DND-41 (cell line): Measurements from ENCODE around the gene TMEM263.

Experiments
- EZH2 ChIP-seq: IDR thresholded peaks from 3 replicates; pipeline ENCODE4 v1.6.1; 2012; ENCODE audit warnings: borderline replicate concordance, low read depth, mild to moderate bottlenecking, moderate library complexity, low read length, inconsistent platforms; ENCODE audit not compliant: severe bottlenecking
- TF ChIP-seq, protein P1 (sequence below): IDR thresholded peaks from 2 replicates; pipeline ENCODE4 v1.5.1; 2012; ENCODE audit warnings: borderline replicate concordance, low read length, moderate library complexity, mild to moderate bottlenecking; ENCODE audit not compliant: poor library complexity, severe bottlenecking; ENCODE audit errors: extremely low read depth

DNA sequence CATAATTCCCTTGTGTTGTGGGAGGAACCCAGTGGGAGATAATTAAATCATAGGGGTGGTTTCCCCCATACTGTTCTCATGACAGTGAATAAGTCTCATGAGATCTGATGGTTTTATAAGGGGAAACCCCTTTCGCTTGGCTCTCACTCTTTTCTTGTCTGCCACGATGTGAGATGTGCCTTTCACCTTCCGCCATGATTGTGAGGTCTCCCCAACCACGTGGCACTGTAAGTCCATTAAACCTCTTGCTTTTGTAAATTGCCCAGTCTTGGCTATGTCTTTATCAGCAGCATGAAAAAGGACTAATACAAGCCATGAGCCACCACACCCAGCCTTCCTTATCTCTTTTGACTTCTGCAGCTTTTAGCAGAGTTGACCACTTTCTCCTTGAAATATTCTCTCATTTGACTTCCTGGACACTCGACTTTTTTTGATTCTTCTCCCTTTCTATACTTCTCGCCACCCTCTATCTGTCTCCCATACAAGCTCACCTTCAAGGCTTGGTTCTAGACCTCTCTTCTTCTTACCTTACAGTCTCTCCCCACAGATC is 29.0 kb downstream of the TMEM263 start:
- TF ChIP-seq, protein P1, sequence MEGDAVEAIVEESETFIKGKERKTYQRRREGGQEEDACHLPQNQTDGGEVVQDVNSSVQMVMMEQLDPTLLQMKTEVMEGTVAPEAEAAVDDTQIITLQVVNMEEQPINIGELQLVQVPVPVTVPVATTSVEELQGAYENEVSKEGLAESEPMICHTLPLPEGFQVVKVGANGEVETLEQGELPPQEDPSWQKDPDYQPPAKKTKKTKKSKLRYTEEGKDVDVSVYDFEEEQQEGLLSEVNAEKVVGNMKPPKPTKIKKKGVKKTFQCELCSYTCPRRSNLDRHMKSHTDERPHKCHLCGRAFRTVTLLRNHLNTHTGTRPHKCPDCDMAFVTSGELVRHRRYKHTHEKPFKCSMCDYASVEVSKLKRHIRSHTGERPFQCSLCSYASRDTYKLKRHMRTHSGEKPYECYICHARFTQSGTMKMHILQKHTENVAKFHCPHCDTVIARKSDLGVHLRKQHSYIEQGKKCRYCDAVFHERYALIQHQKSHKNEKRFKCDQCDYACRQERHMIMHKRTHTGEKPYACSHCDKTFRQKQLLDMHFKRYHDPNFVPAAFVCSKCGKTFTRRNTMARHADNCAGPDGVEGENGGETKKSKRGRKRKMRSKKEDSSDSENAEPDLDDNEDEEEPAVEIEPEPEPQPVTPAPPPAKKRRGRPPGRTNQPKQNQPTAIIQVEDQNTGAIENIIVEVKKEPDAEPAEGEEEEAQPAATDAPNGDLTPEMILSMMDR, result no peak
- TF ChIP-seq EZH2, result no peak
